Hematopoietic multipotent progenitor cell treated with erythropoietin and hydrocortisone succinate and interleukin-3 and kit ligand, for 6 days (in vitro differentiated cells): Measurements from ENCODE around the gene SLC15A2.

Source experiments
- DNase-seq: peaks from one replicate; pipeline ENCODE4 v3.0.0-alpha.2; 2015

Gene SLC15A2

GRCh38 chr3:121988146-121988545 is 93.9 kb downstream of the SLC15A2 start:
- no peak for DNase-seq

GRCh38 chr3:121989943-121990342 is 95.7 kb downstream of the SLC15A2 start:
- peak; percentile 11 for DNase-seq

GRCh38 chr3:121992601-121993560 is 98.7 kb downstream of the SLC15A2 start:
- DNase-seq, result no peak
